Measurements from ENCODE around the gene CTSW. TPM values are rescaled to one million over a fixed set of nuclear protein-coding genes. Genes with fewer than 3 reads are reported as not detected.

Gene CTSW
- polyA plus RNA-seq, 3 donors from 2014 or later = 2,066 to 3,052 (median 2,928) TPM

- peaks cover 0 to 8% (median 8%) of the 10 kb centered on the region in 3 donors for H3K27me3 Mint-ChIP-seq (ENCODE audit: low read depth in 3 of 3)
- no peaks in the 10 kb centered on the region for H3K9me3 Mint-ChIP-seq
- H3K36me3 Mint-ChIP-seq = peaks cover 0 to 14% (median 0%) of the 10 kb centered on the region in 3 donors
- H3K27ac Mint-ChIP-seq = peak overlapping the region; percentile 94 to 98 (median 96)
- peaks cover 69 to 73% of the 10 kb centered on the region in 2 donors for H3K4me1 Mint-ChIP-seq
- peak overlapping the region; percentile 87 to 97 (median 95) for H3K4me3 Mint-ChIP-seq
- DNase-seq = no peak
Observed at GRCh38 chr11:65880027-65880426, 390 bp downstream of the CTSW start.

GRCh38 chr11:65880844-65881421 lies 1.3 kb downstream of the CTSW start:
- DNase-seq = peak; percentile 60 to 73 (median 65)
- Mint-ChIP-seq H3K36me3 (peaks cover 0 to 14% (median 0%) of the 10 kb centered on the region in 3 donors), H3K27me3 (ENCODE audit: low read depth in 3 of 3) (peaks cover 0 to 8% (median 8%) of the 10 kb centered on the region in 3 donors), H3K27ac (peak overlapping the region; percentile 94 to 98 (median 96)), H3K9me3 (no peaks in the 10 kb centered on the region), H3K4me3 (peak overlapping the region; percentile 87 to 97 (median 95)), H3K4me1 (peaks cover 75 to 76% of the 10 kb centered on the region in 2 donors)

GRCh38 chr11:65882120-65883057 lies 2.8 kb downstream of the CTSW start:
- no peak for DNase-seq
- H3K27ac Mint-ChIP-seq = peak overlapping the region; percentile 23 to 98 (median 94)
- peaks cover 0 to 18% (median 0%) of the 10 kb centered on the region in 3 donors for H3K36me3 Mint-ChIP-seq
- H3K27me3 Mint-ChIP-seq (ENCODE audit: low read depth in 3 of 3) = peaks cover 0 to 8% (median 8%) of the 10 kb centered on the region in 3 donors
- peak overlapping the region; percentile 87 to 97 (median 95) for H3K4me3 Mint-ChIP-seq
- H3K4me1 Mint-ChIP-seq = peaks cover 77 to 84% of the 10 kb centered on the region in 2 donors
- no peaks in the 10 kb centered on the region for H3K9me3 Mint-ChIP-seq

DNA sequence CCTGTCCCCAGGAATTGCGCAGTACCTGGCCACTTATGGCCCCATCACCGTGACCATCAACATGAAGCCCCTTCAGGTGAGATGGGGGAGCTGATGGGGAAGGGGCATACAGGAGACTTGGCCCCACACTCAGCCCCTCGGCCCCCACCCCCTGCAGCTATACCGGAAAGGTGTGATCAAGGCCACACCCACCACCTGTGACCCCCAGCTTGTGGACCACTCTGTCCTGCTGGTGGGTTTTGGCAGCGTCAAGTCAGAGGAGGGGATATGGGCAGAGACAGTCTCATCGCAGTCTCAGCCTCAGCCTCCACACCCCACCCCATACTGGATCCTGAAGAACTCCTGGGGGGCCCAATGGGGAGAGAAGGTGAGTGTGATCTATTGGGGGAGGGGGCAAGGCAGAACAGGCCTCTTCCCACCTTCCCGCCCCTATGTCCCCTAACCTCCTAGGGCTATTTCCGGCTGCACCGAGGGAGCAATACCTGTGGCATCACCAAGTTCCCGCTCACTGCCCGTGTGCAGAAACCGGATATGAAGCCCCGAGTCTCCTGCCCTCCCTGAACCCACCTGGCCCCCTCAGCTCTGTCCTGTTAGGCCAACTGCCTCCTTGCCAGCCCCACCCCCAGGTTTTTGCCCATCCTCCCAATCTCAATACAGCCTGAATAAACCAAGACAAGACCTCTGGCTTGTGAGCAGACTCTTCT lies 3.6 kb downstream of the CTSW start:
- Mint-ChIP-seq H3K4me1 (peaks cover 78 to 84% of the 10 kb centered on the region in 2 donors), H3K27me3 (ENCODE audit: low read depth in 3 of 3) (peaks cover 0 to 11% (median 8%) of the 10 kb centered on the region in 3 donors), H3K4me3 (peak overlapping the region in 1 of 5 donors; percentile 36), H3K27ac (peak overlapping the region in 5 of 6 donors; percentile 23 to 94 (median 87)), H3K36me3 (peaks cover 0 to 18% (median 0%) of the 10 kb centered on the region in 3 donors), H3K9me3 (no peaks in the 10 kb centered on the region)
- DNase-seq = no peak

DNA sequence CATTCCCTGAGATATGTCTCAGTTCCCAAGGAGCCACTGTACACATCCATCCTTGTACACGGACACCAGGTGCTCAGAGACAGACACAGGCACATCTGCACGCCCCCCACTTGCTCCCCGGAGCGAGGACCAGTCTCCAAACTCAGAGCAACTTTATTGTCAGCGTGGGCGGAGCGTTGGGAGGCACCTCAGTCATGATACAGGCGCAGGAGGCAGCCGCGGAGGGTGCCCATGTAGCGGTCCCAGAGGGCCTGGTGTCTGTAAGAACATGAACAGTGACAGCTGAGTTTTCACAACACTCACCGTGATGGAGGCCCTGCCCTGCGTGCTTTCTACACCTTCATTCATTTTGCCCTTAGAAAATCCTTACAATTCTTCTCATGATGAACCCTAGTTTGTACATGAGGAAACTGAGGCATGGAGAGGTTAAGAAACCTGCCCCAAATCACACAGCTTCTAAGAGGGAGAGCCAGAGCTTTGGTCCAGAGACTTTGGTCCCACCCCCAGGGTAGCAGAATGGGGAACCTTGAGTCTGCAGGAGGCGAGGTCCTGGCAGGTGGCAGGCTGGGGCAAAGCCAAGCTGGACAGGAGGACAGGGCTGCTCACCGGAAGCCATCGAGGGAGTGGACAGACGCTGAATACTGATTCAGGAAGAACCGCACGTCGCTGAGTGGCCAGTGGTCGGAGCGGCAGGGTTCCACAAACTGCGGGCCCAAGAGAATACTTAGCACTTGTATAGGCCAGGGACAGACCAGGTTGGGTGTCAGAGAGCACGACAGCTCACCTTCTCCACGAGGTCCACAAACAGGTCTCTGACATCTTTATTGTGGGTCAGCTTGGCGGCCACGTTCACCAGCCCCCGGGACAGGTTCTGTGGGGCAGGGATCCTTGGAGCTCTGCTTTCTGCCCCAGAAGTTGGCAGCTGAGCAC lies 4.4 kb downstream of the CTSW start:
- Mint-ChIP-seq H3K4me1 (peaks cover 77 to 84% of the 10 kb centered on the region in 2 donors), H3K9me3 (no peaks in the 10 kb centered on the region), H3K27me3 (ENCODE audit: low read depth in 3 of 3) (peaks cover 7 to 16% (median 13%) of the 10 kb centered on the region in 3 donors), H3K36me3 (peaks cover 0 to 18% (median 0%) of the 10 kb centered on the region in 3 donors), H3K4me3 (peak overlapping the region in 2 of 5 donors; percentile 40 to 52), H3K27ac (peak overlapping the region; percentile 23 to 94 (median 89))
- DNase-seq = no peak

DNA sequence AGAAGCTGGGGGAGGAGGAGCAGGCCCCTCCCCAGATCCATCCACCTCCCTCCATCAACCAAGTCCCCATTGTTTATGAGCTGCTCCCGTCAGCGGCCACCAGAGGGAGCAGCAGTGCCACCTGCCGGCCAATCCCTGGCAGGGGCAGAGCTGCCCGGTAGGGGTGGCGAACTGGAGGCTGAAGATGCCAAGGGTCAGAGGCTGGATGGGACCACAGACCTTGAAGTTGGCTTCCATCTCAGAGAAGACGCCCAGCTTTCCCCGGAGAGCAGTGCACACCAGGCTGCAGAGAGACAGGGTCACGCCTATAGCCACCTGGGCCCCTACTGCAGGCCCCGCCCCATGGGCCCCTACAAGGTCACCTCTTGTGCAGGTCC lies 5.1 kb downstream of the CTSW start:
- H3K4me1 Mint-ChIP-seq = peaks cover 77 to 84% of the 10 kb centered on the region in 2 donors
- H3K9me3 Mint-ChIP-seq = no peaks in the 10 kb centered on the region
- H3K4me3 Mint-ChIP-seq = peak overlapping the region in 4 of 5 donors; percentile 15 to 52 (median 44)
- peaks cover 7 to 16% (median 14%) of the 10 kb centered on the region in 3 donors for H3K27me3 Mint-ChIP-seq (ENCODE audit: low read depth in 3 of 3)
- peak; percentile 80 to 84 (median 83) for DNase-seq
- H3K36me3 Mint-ChIP-seq = peaks cover 0 to 18% (median 0%) of the 10 kb centered on the region in 3 donors
- peak overlapping the region; percentile 15 to 91 (median 89) for H3K27ac Mint-ChIP-seq

- H3K27ac Mint-ChIP-seq = peak overlapping the region in 3 of 6 donors; percentile 23 to 53 (median 50)
- H3K9me3 Mint-ChIP-seq = no peaks in the 10 kb centered on the region
- no peak for DNase-seq
- H3K4me1 Mint-ChIP-seq = peaks cover 77 to 84% of the 10 kb centered on the region in 2 donors
- peaks cover 0 to 18% (median 0%) of the 10 kb centered on the region in 3 donors for H3K36me3 Mint-ChIP-seq
- H3K27me3 Mint-ChIP-seq (ENCODE audit: low read depth in 3 of 3) = peaks cover 7 to 19% (median 16%) of the 10 kb centered on the region in 3 donors
- H3K4me3 Mint-ChIP-seq = no peak overlapping the region
Observed at GRCh38 chr11:65885231-65885630, 5.6 kb downstream of the CTSW start.

DNA sequence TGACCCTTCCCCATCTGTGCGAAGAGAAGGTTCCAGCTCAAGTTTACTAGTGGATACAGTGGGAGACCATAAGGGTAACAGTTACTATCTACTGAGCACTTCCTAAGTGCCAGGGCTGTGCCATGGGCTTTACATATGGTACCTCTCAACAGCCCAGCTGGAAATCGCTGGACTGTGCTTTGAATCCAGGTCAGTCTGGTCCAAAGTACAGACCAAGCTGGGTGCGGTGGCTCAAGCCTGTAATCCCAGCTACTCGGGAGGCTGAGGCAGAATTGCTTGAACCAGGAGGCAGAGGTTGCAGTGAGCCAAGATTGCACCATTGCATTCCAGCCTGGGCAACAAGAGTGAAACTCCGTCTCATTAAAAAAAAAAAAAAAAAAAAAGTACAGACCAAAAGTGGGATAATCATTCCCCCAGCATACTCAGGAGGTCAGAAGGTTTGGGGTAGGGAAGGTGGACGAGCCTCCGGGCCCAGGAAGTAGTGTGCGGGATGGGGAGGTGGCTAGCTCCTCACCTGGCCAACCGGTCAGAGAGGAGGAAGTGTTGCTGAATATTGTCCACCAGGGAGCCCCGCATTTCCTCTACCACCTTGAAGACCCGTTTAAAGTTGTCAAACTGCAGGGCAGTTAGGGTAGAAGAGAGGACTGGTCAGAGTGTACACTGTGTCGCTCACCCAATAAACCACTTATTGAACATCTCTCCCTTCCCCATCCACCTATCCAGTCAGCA lies 6.3 kb downstream of the CTSW start:
- H3K27me3 Mint-ChIP-seq (ENCODE audit: low read depth in 3 of 3) = peaks cover 7 to 18% (median 16%) of the 10 kb centered on the region in 3 donors
- no peaks in the 10 kb centered on the region for H3K9me3 Mint-ChIP-seq
- H3K4me1 Mint-ChIP-seq = peaks cover 71 to 79% of the 10 kb centered on the region in 2 donors
- peaks cover 0 to 18% (median 0%) of the 10 kb centered on the region in 3 donors for H3K36me3 Mint-ChIP-seq
- H3K27ac Mint-ChIP-seq = peak overlapping the region in 2 of 6 donors; percentile 29 to 84
- peak overlapping the region in 3 of 5 donors; percentile 71 to 92 (median 84) for H3K4me3 Mint-ChIP-seq
- no peak for DNase-seq

- H3K9me3 Mint-ChIP-seq = no peaks in the 10 kb centered on the region
- H3K27ac Mint-ChIP-seq = peak overlapping the region; percentile 29 to 99 (median 98)
- H3K4me3 Mint-ChIP-seq = peak overlapping the region; percentile 84 to 94 (median 92)
- peaks cover 7 to 17% (median 15%) of the 10 kb centered on the region in 3 donors for H3K27me3 Mint-ChIP-seq (ENCODE audit: low read depth in 3 of 3)
- H3K4me1 Mint-ChIP-seq = peaks cover 67 to 75% of the 10 kb centered on the region in 2 donors
- DNase-seq = no peak
- H3K36me3 Mint-ChIP-seq = peaks cover 0 to 18% (median 0%) of the 10 kb centered on the region in 3 donors
Observed at GRCh38 chr11:65886826-65887722, 7.4 kb downstream of the CTSW start.

DNA sequence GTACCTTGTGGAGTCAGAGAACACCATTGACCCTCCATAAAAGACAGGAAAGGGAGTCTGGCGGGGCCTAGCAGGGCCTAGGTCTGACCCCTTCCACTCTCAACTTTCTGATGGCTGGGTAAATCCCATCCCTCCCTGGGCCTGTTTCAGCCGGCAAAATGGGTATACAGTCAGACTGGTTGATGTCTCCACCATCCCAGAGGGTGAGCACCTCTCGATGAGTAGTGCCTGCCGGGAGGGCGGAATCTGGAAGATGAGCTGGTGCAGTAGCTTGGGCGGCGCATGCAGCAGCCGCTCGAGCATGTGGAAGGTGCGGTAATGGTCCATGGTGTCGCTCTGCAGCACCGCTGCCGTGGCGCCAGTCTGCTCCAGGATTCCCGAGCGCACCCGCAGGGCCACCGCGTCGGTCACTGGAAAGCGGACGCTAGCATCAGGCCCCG lies 8.1 kb downstream of the CTSW start:
- Mint-ChIP-seq H3K36me3 (peaks cover 0 to 14% (median 0%) of the 10 kb centered on the region in 3 donors), H3K4me3 (peak overlapping the region; percentile 84 to 94 (median 92)), H3K9me3 (no peaks in the 10 kb centered on the region), H3K27me3 (ENCODE audit: low read depth in 3 of 3) (peaks cover 7 to 17% (median 15%) of the 10 kb centered on the region in 3 donors), H3K27ac (peak overlapping the region; percentile 94 to 99 (median 98)), H3K4me1 (peaks cover 68 to 76% of the 10 kb centered on the region in 2 donors)
- no peak for DNase-seq

Measured in immature natural killer cell (primary cell).